IPS DF 6.9 (cell line): Measurements from ENCODE around the gene FAM83G.

Source experiments
- DNase-seq: peaks from one replicate; pipeline ENCODE4 v3.0.0-alpha.2; 2013; ENCODE audit warnings: low read depth, low spot score
- H3K27ac ChIP-seq: one replicate; pipeline ENCODE4 v1.5.1; 2013; ENCODE audit warnings: low read length, control low read depth
- H3K27me3 ChIP-seq: 2 replicates; pipeline ENCODE4 v1.6.1; 2013; ENCODE audit warnings: mild to moderate bottlenecking, low read length; ENCODE audit not compliant: control insufficient read depth, insufficient read depth
- H3K36me3 ChIP-seq: 2 replicates; pipeline ENCODE4 v1.6.1; 2013; ENCODE audit warnings: low read length; ENCODE audit not compliant: control insufficient read depth, insufficient read depth
- H3K4me1 ChIP-seq: 2 replicates; pipeline ENCODE4 v1.6.1; 2013; ENCODE audit warnings: low read length; ENCODE audit not compliant: control insufficient read depth, insufficient read depth
- H3K4me3 ChIP-seq: 2 replicates; pipeline ENCODE4 v1.5.1; 2013; ENCODE audit warnings: mild to moderate bottlenecking, low read length
- H3K9me3 ChIP-seq: 2 replicates; pipeline ENCODE4 v1.6.1; 2013; ENCODE audit warnings: low read length, inconsistent platforms; ENCODE audit not compliant: control insufficient read depth, insufficient read depth
- WGBS: extraction: QIAGEN DNeasy Blood & Tissue Kit; methylation state at CpG from one replicate; pipeline ENCODE4 v1.1.7; 2013; ENCODE audit warnings: mixed read lengths, missing lambda C conversion rate; ENCODE audit not compliant: insufficient read length, insufficient coverage; 5-methylcytosine and 5-hydroxymethylcytosine counted together

The FAM83G gene

GRCh38 chr17:18987230-18987610 is 17.3 kb downstream of the FAM83G start:
- no CpG with 5 or more reads among the region's 9 CpGs for WGBS

GRCh38 chr17:18986541-18987229 is 17.9 kb downstream of the FAM83G start:
- Histone ChIP-seq H3K9me3 (no peaks in the 10 kb centered on the region), H3K27me3 (no peaks in the 10 kb centered on the region), H3K36me3 (peaks cover 25% of the 10 kb centered on the region), H3K27ac (no peak overlapping the region), H3K4me3 (no peak overlapping the region), H3K4me1 (no peaks in the 10 kb centered on the region; the same call in 1 of the 2 replicates)
- no CpG with 5 or more reads among the region's 21 CpGs for WGBS
- DNase-seq = no peak

More at GRCh38 chr17:18987230-18987610, 17.3 kb downstream of the FAM83G start:
- H3K4me3 ChIP-seq = no peak overlapping the region
- no peaks in the 10 kb centered on the region for H3K27me3 ChIP-seq
- DNase-seq = no peak
- H3K9me3 ChIP-seq = no peaks in the 10 kb centered on the region
- H3K36me3 ChIP-seq = peaks cover 25% of the 10 kb centered on the region
- no peak overlapping the region for H3K27ac ChIP-seq
- H3K4me1 ChIP-seq = no peaks in the 10 kb centered on the region; the same call in 1 of the 2 replicates

DNA sequence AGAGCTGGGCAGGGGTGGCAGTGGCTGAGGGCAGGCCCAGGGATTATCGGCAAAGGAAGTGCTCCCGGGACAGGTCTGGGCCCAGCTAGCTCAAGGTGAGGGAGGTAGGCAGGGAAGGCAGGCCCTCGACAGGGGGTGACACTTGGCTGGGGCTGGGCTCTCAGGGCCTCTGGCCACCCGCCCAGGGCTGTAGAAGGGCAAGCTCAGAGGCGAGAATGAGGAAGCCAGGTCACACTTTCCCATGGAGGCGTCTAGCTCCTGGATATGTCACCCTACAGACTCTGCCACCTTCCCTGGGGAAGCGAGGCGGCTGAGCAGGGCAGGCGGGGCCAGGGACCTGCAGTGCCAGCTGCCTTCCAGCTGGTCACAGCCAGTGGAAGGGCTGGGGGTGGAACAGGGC is 19.1 kb downstream of the FAM83G start:
- H3K27ac ChIP-seq = no peak overlapping the region
- H3K9me3 ChIP-seq = no peaks in the 10 kb centered on the region
- WGBS = no CpG with 5 or more reads among the region's 9 CpGs
- H3K36me3 ChIP-seq = peaks cover 22% of the 10 kb centered on the region
- DNase-seq = no peak
- H3K27me3 ChIP-seq = no peaks in the 10 kb centered on the region
- no peaks in the 10 kb centered on the region; the same call in 1 of the 2 replicates for H3K4me1 ChIP-seq
- no peak overlapping the region for H3K4me3 ChIP-seq

GRCh38 chr17:18984273-18985114 is 20.1 kb downstream of the FAM83G start:
- H3K9me3 ChIP-seq = no peaks in the 10 kb centered on the region
- H3K4me1 ChIP-seq = no peaks in the 10 kb centered on the region; the same call in 1 of the 2 replicates
- no CpG with 5 or more reads among the region's 21 CpGs for WGBS
- no peak for DNase-seq
- no peak overlapping the region for H3K27ac ChIP-seq
- H3K36me3 ChIP-seq = peaks cover 22% of the 10 kb centered on the region
- H3K4me3 ChIP-seq = no peak overlapping the region
- H3K27me3 ChIP-seq = no peaks in the 10 kb centered on the region

GRCh38 chr17:18981642-18982424 is 22.7 kb downstream of the FAM83G start:
- H3K4me1 ChIP-seq = no peaks in the 10 kb centered on the region; the same call in 1 of the 2 replicates
- H3K27me3 ChIP-seq = no peaks in the 10 kb centered on the region
- H3K27ac ChIP-seq = no peak overlapping the region
- H3K9me3 ChIP-seq = no peaks in the 10 kb centered on the region
- peaks cover 26% of the 10 kb centered on the region for H3K36me3 ChIP-seq
- DNase-seq = no peak
- no peak overlapping the region for H3K4me3 ChIP-seq
- WGBS = no CpG with 5 or more reads among the region's 30 CpGs

GRCh38 chr17:18981335-18981641 is 23.3 kb downstream of the FAM83G start:
- H3K4me3 ChIP-seq = no peak overlapping the region
- peaks cover 27% of the 10 kb centered on the region for H3K36me3 ChIP-seq
- DNase-seq = no peak
- no peaks in the 10 kb centered on the region for H3K9me3 ChIP-seq
- no peak overlapping the region for H3K27ac ChIP-seq
- H3K27me3 ChIP-seq = no peaks in the 10 kb centered on the region
- WGBS = no CpG with 5 or more reads among the region's 6 CpGs
- H3K4me1 ChIP-seq = no peaks in the 10 kb centered on the region; the same call in 1 of the 2 replicates

DNA sequence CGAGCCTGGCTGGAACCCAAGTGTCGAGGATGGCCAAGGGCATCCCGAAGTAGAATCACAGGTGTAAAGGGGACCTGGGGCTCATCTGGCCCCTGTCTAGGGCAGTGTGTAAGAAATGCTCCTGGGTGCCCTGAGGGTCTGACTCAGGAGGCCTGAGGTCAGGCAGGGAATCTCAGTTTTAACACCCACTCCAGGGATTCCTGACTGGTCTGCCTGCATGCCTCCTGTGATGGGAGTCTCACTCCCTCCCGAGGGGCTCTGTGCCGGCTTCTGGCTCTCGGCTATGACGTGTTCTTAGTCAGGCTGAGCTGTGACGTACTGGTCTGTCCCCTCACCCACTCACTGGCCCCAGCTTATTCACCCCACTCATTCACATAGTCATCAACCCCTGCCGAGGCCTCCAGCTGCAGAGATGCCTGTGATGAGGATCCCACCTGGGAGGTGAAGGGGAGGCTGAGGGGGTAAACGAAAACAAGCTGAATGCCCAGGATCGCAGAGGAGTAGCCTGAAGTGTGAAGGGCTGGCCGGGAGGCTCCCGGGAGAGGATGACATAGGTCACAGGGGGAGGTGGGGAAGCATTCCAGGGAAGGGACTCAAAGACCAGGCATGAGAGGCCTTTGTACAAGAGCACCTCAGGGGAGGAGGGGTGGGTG is 23.8 kb downstream of the FAM83G start:
- Histone ChIP-seq H3K36me3 (peaks cover 26% of the 10 kb centered on the region), H3K27me3 (no peaks in the 10 kb centered on the region), H3K9me3 (no peaks in the 10 kb centered on the region), H3K27ac (no peak overlapping the region), H3K4me3 (no peak overlapping the region), H3K4me1 (no peaks in the 10 kb centered on the region; the same call in 1 of the 2 replicates)
- WGBS = no CpG with 5 or more reads among the region's 13 CpGs
- no peak for DNase-seq

GRCh38 chr17:18978655-18979054 is 25.9 kb downstream of the FAM83G start:
- WGBS = no CpG with 5 or more reads among the region's 17 CpGs

GRCh38 chr17:18978050-18978449 is 26.5 kb downstream of the FAM83G start:
- H3K27me3 ChIP-seq = no peaks in the 10 kb centered on the region
- no peaks in the 10 kb centered on the region; the same call in 1 of the 2 replicates for H3K4me1 ChIP-seq
- H3K36me3 ChIP-seq = peaks cover 27% of the 10 kb centered on the region
- H3K27ac ChIP-seq = no peak overlapping the region
- DNase-seq = no peak
- H3K4me3 ChIP-seq = no peak overlapping the region
- WGBS = no CpG with 5 or more reads among the region's 13 CpGs
- no peaks in the 10 kb centered on the region for H3K9me3 ChIP-seq

More at GRCh38 chr17:18978655-18979054, 25.9 kb downstream of the FAM83G start:
- Histone ChIP-seq H3K4me1 (no peaks in the 10 kb centered on the region; the same call in 1 of the 2 replicates), H3K36me3 (peaks cover 23% of the 10 kb centered on the region), H3K9me3 (no peaks in the 10 kb centered on the region), H3K27ac (no peak overlapping the region), H3K27me3 (no peaks in the 10 kb centered on the region), H3K4me3 (no peak overlapping the region)
- no peak for DNase-seq

- H3K9me3 ChIP-seq = no peaks in the 10 kb centered on the region
- no peaks in the 10 kb centered on the region; the same call in 1 of the 2 replicates for H3K4me1 ChIP-seq
- no peak overlapping the region for H3K4me3 ChIP-seq
- DNase-seq = no peak
- WGBS = no CpG with 5 or more reads among the region's 19 CpGs
- H3K27me3 ChIP-seq = no peaks in the 10 kb centered on the region
- peaks cover 29% of the 10 kb centered on the region for H3K36me3 ChIP-seq
- no peak overlapping the region for H3K27ac ChIP-seq
Observed at GRCh38 chr17:18977646-18978045, 26.9 kb downstream of the FAM83G start.
